ENCODE measurements around the gene MLIP.

Gene MLIP

DNA sequence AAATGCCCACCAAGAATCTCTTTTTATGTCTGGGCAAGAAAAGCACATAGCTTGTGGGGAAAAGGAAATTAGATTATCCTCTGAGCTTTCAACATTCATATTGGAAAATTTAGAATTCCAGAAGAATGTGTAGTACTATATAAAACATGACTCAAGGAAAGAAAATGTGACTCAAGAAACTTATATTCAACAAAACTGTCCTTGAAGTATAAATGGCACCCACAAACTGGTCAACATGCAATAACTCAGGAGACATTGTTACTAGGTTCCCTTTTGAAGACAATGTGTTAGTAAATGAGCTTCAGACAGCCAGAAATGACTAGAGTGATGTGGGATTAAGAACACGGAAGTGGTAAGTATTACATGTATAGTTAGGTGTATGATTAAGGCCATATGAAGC lies 170.9 kb downstream of the MLIP start:
- DNase-seq (ENCODE audit: low read depth, low spot score): no peak

GRCh38 chr6:54284161-54284860 lies 173.1 kb downstream of the MLIP start:
- DNase-seq (ENCODE audit: low read depth, low spot score): peak; percentile 11

DNA sequence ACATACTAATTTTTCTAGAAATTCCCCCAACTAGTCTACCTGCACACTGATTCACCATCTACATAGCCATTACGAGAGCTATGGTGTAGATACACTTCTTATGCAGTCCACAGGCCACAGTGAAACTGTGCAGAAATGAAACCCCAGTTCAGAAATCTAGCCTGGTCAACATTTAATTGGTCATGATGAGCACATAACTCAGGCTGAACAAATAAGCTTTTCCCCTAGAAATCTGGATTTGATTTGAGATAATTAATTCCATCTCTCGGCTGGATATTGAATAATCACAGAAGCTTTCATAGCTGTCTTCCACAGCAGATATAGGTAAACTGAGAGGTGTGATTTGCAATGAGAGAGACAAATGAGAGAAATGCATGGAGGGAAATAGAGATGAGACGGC lies 174.4 kb downstream of the MLIP start:
- no peak for DNase-seq (ENCODE audit: low read depth, low spot score)

GRCh38 chr6:54286141-54286540 lies 174.9 kb downstream of the MLIP start:
- no peak for DNase-seq (ENCODE audit: low read depth, low spot score)

DNA sequence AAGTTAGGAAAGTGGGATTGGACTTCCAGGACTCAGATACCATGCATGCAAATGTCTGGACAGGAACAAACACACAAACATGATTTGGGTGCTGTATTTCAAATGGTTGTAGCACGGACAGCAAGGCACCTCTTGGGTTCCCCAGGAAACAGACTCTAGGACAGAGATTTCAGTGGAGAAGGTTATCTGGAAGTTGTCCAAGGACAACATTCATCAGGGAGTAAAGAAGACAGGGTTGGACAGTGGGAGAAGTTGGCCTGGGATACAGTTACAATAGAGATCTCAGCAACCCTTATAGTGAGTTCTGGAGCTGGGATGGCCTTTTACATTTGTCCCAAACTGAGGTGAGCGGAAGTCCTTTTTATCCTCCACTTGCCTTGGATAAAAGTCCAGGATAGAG lies 177.2 kb downstream of the MLIP start:
- peak; percentile 36 for DNase-seq (ENCODE audit: low read depth, low spot score)

GRCh38 chr6:54289426-54289825 lies 178.2 kb downstream of the MLIP start:
- DNase-seq (ENCODE audit: low read depth, low spot score): no peak

GRCh38 chr6:54291146-54291545 lies 179.9 kb downstream of the MLIP start:
- no peak for DNase-seq (ENCODE audit: low read depth, low spot score)

- no peak for DNase-seq (ENCODE audit: low read depth, low spot score)
Measured at GRCh38 chr6:54291738-54292137, 180.5 kb downstream of the MLIP start.

GRCh38 chr6:54294965-54295532 lies 183.8 kb downstream of the MLIP start:
- no peak for DNase-seq (ENCODE audit: low read depth, low spot score)

GRCh38 chr6:54299542-54300269 lies 188.5 kb downstream of the MLIP start:
- no peak for DNase-seq (ENCODE audit: low read depth, low spot score)

DNA sequence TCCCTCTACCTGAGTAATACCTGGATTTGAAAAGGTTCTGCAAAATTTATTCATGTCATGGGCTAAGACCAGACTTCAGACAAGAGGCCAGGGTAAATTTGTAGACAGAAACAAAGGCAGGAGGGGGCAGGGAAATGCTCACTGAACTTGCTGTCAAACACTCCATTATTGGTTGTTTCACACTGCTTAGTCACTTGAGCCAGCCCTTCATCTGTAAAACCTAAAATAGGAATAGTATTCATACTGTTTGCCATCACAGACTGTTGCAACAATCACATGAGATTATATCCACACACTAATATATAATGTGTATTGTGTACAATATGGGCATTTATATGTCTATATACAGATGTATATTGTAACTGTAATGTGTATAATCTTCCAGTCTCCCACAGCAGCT lies 190.5 kb downstream of the MLIP start:
- no peak for DNase-seq (ENCODE audit: low read depth, low spot score)

- DNase-seq (ENCODE audit: low read depth, low spot score): no peak
Measured at GRCh38 chr6:54307439-54307910, 196.2 kb downstream of the MLIP start.

- DNase-seq (ENCODE audit: low read depth, low spot score): no peak
Measured at GRCh38 chr6:54308289-54308985, 197.2 kb downstream of the MLIP start, which contains the start of gene TINAG. Gene TINAG, plus strand, starts transcription at chr6:54308441. Its CDS starts 110 bp downstream, at chr6:54308551.

- no peak for DNase-seq (ENCODE audit: low read depth, low spot score)
Measured at GRCh38 chr6:54308986-54309315, 197.7 kb downstream of the MLIP start.

DNA sequence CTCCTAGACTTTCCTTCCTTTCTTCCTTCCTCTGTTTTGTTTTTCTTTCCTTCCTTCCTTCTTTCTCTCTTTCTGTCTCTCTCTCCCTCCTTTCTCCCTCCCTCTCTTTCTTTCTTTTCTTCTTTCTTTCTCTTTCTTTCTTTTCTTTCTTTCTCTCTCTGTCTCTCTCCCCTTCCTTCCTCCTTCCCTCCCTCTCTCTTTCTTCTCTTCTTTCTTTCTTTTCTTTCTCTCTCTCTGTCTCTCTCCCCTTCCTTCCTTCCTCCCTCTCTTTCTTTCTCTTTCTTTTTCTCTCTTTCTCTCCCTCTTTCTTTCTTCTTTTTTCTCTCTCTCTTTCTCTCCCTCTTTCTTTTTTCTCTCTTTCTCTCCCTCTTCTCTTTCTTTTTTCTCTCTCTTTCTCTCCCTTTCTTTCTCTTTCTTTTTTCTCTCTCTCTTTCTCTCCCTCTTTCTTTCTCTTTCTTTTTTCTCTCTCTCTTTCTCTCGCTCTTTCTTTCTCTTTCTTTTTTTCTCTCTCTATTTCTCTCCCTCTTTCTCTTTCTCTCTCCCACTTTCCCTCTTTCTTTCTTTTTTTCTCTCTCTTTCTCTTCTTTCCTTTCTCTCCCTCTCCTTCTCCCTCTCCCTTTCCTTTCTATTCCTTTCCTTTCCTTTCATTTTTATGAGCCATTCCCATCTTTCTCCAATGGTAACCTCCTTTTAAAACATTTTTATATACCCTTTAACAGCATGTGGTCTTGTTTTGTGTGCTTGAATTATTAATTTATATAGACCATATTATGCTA lies 199.3 kb downstream of the MLIP start:
- DNase-seq (ENCODE audit: low read depth, low spot score): no peak

GRCh38 chr6:54315656-54316055 lies 204.4 kb downstream of the MLIP start:
- DNase-seq (ENCODE audit: low read depth, low spot score): no peak

Data from brain pericyte (primary cell).